ENCODE data around the gene ZMYND11. TPM values are rescaled to one million over a fixed set of nuclear protein-coding genes. Genes with fewer than 3 reads are reported as not detected.

The ZMYND11 gene
- polyA plus RNA-seq, 1 of the 3 experiments (the other 2 are of a cell fraction), result 33.1 TPM

- TF ChIP-seq CTCF (IDR thresholded peaks at IDR 0.05) (no peak), ELF1 (IDR thresholded peaks at IDR 0.05) (no peak), RAD21 (IDR thresholded peaks at IDR 0.05; ENCODE audit: low read length) (no peak), YY1 (IDR thresholded peaks at IDR 0.05; ENCODE audit: low read depth) (no peak), FOXJ3 (CRISPR knock-in tag; IDR thresholded peaks at IDR 0.05) (no peak)
- ChIA-PET CTCF (no interaction called here), POLR2A (no interaction called here)
- Histone ChIP-seq H3K4me2 (no peak overlapping the region), H3K9me3 (peaks cover 10% of the 10 kb centered on the region; the same call in 1 of the 2 replicates), H3K4me1 (ENCODE audit: control insufficient read depth in 1 of 2, insufficient read depth in 2 of 2, low read depth in 1 of 2, low read length in 1 of 2) (no peaks in the 10 kb centered on the region; a peak in 1 of 4 replicates), H3K79me2 (ENCODE audit: insufficient read depth) (peaks cover 97% of the 10 kb centered on the region), H3K4me3 (ENCODE audit: low read depth in 2 of 2, low read length in 1 of 2) (no peak overlapping the region), H3K36me3 (replicated peaks in 1 of 2; ENCODE audit: control insufficient read depth in 1 of 2, insufficient read depth in 2 of 2, low read length in 1 of 2) (peaks cover 0 to 23% of the 10 kb centered on the region in 2 experiments), H3K27me3 (ENCODE audit: insufficient read depth) (no peaks in the 10 kb centered on the region), H2AFZ (ENCODE audit: low read depth) (no peak overlapping the region), H4K20me1 (ENCODE audit: insufficient read depth) (peaks cover 20% of the 10 kb centered on the region), H3K9me2 (no peaks in the 10 kb centered on the region), H3K27ac (ENCODE audit: low read depth in 2 of 2, low read length in 1 of 2) (no peak overlapping the region), H3K9ac (no peak overlapping the region), H3F3A (replicated peaks; ENCODE audit: insufficient read depth) (no peaks in the 10 kb centered on the region)
- no peak for DNase-seq
Measured at GRCh38 chr10:167383-167782, 32.1 kb downstream of the ZMYND11 start.

- H3K36me3 ChIP-seq (replicated peaks in 1 of 2; ENCODE audit: control insufficient read depth in 1 of 2, insufficient read depth in 2 of 2, low read length in 1 of 2), result peaks cover 0 to 12% of the 10 kb centered on the region in 2 experiments
- H3K4me1 ChIP-seq (ENCODE audit: control insufficient read depth in 1 of 2, insufficient read depth in 2 of 2, low read depth in 1 of 2, low read length in 1 of 2), result peaks cover 0 to 3% of the 10 kb centered on the region in 2 experiments; a peak in 2 of 4 replicates
- no peak overlapping the region for H3K4me3 ChIP-seq (ENCODE audit: low read depth in 2 of 2, low read length in 1 of 2)
- no peaks in the 10 kb centered on the region for H3K27me3 ChIP-seq (ENCODE audit: insufficient read depth)
- H4K20me1 ChIP-seq (ENCODE audit: insufficient read depth), result peaks cover 23% of the 10 kb centered on the region
- no peak overlapping the region for H3K27ac ChIP-seq (ENCODE audit: low read depth in 2 of 2, low read length in 1 of 2)
- POLR2A ChIA-PET, result no interaction called here
- H3K4me2 ChIP-seq, result no peak overlapping the region
- peaks cover 77% of the 10 kb centered on the region for H3K79me2 ChIP-seq (ENCODE audit: insufficient read depth)
- TF ChIP-seq ELF1 (IDR thresholded peaks at IDR 0.05), result no peak
- TF ChIP-seq TAF1 (IDR thresholded peaks at IDR 0.05; ENCODE audit: borderline replicate concordance, low read depth, low read length), result no peak
- TF ChIP-seq RFX5 (IDR thresholded peaks at IDR 0.05; ENCODE audit: low read length), result no peak
- no peak for TF ChIP-seq POLR2AphosphoS5 (IDR thresholded peaks at IDR 0.05; ENCODE audit: low read depth, low read length)
- no peak for TF ChIP-seq CHD2 (IDR thresholded peaks at IDR 0.05; ENCODE audit: low read length, partially characterized antibody)
- TF ChIP-seq NFIC (IDR thresholded peaks at IDR 0.05; ENCODE audit: borderline replicate concordance), result no peak
- no peak for TF ChIP-seq NRF1 (IDR thresholded peaks at IDR 0.05; ENCODE audit: low read depth, low read length)
- no peak for TF ChIP-seq RCOR1 (IDR thresholded peaks at IDR 0.05; ENCODE audit: low read length)
- TF ChIP-seq PBX3 (IDR thresholded peaks at IDR 0.05), result no peak
- TF ChIP-seq CTCF (IDR thresholded peaks at IDR 0.05), result no peak
- no peaks in the 10 kb centered on the region; the same call in 1 of the 2 replicates for H3K9me3 ChIP-seq
- peaks cover 16% of the 10 kb centered on the region for H3F3A ChIP-seq (replicated peaks; ENCODE audit: insufficient read depth)
- CTCF ChIA-PET, result interaction anchor here (1.1 kb wide), 1 partner anchor 17 kb away, joined by 3 read pairs; no protein-coding TSS in a partner anchor
- H3K9ac ChIP-seq, result no peak overlapping the region
- H2AFZ ChIP-seq (ENCODE audit: low read depth), result no peak overlapping the region
- no peak for DNase-seq
- no peaks in the 10 kb centered on the region for H3K9me2 ChIP-seq
- 99% methylated on average over 4 of the region's 4 CpGs for WGBS (ENCODE audit: low lambda C conversion rate)
Measured at GRCh38 chr10:173741-174140, 38.5 kb downstream of the ZMYND11 start.

All from SK-N-SH (cell line).